ENCODE data around the gene EGFLAM.

EGFLAM gene

GRCh38 chr5:38471709-38472108, 213.3 kb downstream of the EGFLAM start:
- no peak for DNase-seq (ENCODE audit: low spot score)

DNA sequence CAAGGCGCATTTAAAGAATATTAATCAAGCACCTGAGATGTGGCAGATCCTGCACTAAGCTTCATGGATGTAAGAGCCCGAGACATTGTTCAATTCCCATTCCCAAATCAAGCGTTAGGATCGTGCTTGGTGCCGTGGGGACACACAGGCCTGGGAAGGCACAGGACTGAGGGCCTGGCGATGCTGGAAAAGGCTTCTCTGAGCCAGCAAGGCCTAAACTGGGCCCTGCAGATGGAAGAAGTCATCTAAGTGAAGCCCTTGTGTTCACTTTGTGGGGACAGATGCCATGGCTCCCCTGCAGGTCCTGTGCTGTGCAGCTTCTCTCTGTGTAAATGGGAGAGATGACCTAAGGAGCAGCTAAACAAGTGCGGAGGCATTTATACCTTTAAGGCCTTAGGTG, 214.2 kb downstream of the EGFLAM start:
- DNase-seq (ENCODE audit: low spot score): no peak

DNA sequence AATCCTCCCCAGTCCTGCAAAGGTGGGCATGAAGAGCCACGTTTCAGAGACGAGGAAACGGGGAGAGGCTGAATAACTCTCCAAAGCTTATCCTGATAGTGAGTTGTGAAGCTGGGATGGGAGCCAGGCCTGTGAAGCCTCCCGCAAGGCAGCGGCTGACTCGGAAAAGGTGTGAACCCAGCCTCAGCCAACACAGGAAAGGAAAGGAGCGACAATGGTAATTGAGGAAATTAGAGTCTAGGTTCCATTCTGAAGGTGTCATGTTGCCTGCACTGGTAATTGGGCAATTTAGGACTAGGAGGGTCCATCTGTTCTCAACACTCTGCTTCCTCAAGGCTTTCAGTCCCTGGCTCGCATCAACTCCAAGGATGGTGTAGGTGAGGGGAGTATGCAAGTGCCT, 214.6 kb downstream of the EGFLAM start:
- no peak for DNase-seq (ENCODE audit: low spot score)

- no peak for DNase-seq (ENCODE audit: low spot score)
Observed at GRCh38 chr5:38478166-38478565, 219.8 kb downstream of the EGFLAM start.

DNA sequence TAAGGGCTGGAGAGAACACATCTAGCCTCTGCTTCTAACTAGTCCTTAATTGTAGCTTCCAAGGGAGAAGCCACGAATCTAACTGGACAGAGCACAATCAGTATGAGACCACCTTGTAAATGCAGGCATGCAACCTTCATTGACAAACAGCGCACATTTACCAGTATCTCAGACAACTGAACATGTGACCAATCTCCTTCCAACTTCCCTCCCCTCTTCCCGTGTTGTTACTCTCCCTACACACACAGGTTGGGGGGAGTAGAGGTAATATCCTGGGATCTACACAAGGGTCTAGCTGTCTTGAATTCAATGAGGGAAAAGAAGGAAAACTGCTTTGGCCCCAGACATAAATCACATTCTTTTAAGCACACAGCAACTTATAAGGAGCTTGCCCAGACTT, 220.5 kb downstream of the EGFLAM start:
- DNase-seq (ENCODE audit: low spot score): no peak

- no peak for DNase-seq (ENCODE audit: low spot score)
Observed at GRCh38 chr5:38479315-38479904, 221.1 kb downstream of the EGFLAM start.

GRCh38 chr5:38483805-38484398, 225.5 kb downstream of the EGFLAM start:
- no peak for DNase-seq (ENCODE audit: low spot score)

DNA sequence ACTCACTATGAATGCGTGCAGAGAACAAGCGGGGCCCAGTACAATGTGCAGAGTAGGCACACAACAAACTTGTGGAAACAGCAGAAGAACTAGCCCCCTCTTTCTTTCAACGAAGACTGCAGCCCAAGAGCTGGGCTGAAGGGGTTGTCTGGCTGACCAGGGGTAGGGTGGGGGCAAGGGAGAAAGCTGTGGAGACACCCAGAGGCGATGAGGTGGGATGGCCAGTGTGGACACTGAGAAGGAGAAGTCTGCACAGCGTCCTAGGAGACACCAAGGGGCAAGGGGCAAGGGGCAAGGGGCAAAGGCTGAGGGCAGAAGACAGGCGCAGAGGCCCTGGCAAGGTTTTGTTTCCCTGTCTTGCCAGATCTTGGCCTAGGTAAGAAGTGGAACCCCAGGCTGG, 235.8 kb downstream of the EGFLAM start:
- no peak for DNase-seq (ENCODE audit: low spot score)

DNA sequence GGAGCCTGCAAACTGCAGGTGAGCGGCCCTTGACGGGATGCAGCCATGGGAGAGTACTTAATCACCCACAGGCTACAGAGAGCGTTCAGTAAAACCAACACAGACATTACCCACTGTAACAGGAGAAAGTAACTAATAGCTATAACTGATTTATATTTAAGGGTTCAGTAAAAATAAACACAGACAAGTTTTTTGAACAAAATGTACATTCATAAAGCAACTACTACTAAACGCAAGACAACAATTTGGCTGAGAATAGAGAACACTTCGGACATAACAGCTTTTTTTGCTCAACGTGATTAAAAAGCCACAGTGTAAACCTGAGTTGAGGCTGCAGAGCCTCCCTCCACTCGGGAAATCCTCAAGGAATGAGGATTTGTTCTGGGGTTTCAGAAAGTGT, 236.4 kb downstream of the EGFLAM start:
- DNase-seq (ENCODE audit: low spot score): no peak

DNA sequence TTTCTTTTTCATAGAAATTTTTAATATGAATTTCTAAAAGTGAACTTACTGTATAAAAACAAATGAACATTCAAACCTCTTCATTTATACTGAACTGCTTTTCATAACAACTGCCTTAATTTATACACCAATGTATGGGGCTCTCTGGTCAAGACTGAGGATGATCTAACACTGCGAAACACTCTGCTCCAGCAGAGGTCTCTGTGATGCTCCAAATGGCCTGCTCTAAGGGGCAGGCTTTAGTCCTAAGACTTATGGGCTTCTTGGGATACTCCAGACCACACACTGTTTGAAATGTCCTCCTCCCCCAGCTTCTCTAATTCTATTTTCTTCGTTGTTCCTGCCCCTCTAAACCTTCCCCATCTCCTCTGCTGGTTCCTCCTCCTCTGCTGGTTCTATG, 239.6 kb downstream of the EGFLAM start:
- DNase-seq (ENCODE audit: low spot score): peak; percentile 25

DNA sequence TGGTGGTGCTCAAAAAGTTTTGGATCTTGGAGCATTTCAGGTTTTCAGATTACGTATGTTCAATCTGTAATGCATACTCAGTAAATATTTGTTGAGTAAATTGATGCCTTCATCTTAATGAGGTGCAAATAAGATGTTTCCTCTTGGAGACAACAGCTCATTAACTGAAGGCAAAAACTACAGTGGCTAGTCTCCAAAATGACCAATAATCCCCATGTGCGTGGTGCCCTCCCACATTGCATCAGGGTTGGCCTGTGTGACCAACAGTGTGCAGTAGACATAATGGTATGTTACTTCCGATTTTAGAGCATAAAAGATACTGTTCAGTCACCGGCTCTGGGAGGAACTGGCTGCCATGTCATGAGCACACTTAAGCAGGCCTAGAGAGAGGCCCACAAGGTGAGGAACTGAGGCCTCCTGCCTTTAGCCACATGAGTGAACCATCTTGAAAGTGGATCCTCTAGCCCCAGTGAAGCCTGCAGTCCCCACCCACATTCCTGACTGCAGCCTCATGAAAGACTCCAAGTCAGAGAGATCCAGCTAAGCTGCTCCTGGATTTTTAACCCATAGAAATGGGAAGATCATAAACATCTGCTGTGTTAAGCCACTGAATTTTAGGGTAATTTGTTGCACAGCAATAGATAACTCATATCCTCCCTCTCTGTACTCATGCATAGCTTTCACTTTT, 242.4 kb downstream of the EGFLAM start:
- no peak for DNase-seq (ENCODE audit: low spot score)

GRCh38 chr5:38506302-38506701, 247.9 kb downstream of the EGFLAM start:
- DNase-seq (ENCODE audit: low spot score): no peak

- no peak for DNase-seq (ENCODE audit: low spot score)
Observed at GRCh38 chr5:38509185-38509584, 250.8 kb downstream of the EGFLAM start.

All from Ammon's horn (tissue), 1 donor.